Peyer's patch (tissue), 4 donors: ENCODE results near the gene ANO6. TPM values are rescaled to one million over a fixed set of nuclear protein-coding genes. Genes with fewer than 3 reads are reported as not detected.
"Not testable (repeated sequence)": the region's sequence is repeated elsewhere in the genome, so short reads cannot be mapped to it uniquely, and the experiment has no call there.

ENCODE experiments used
- DNase-seq, 3 donors: peaks; one replicate each; pipeline ENCODE4 v3.0.0-alpha.2; 2017 to 2019
- H3K27ac ChIP-seq, 4 donors: fragments of 200-600 bp; sonication (generic); one replicate each; pipeline ENCODE4 v1.5.1; 2016 to 2019
- H3K27me3 ChIP-seq, 2 donors: fragments of 200-600 bp; sonication (generic); one replicate each; pipeline ENCODE4 v1.5.1; 2019
- H3K36me3 ChIP-seq, 3 donors: fragments of 200-600 bp; sonication (generic); one replicate each; pipeline ENCODE4 v1.5.1; 2016 to 2019
- H3K4me1 ChIP-seq, 4 donors: fragments of 200-600 bp; sonication (generic); one replicate each; pipeline ENCODE4 v1.5.1; 2016 to 2019
- H3K4me3 ChIP-seq, 4 donors: fragments of 200-600 bp; sonication (generic); 1 replicate in 3 of 4; 2 replicates in 1 of 4; pipeline ENCODE4 v1.5.1; 2016 to 2019; ENCODE audit warnings: mild to moderate bottlenecking in 1 of 4
- H3K9me3 ChIP-seq, 4 donors: fragments of 200-600 bp; sonication (generic); one replicate each; pipeline ENCODE4 v1.5.1; 2016 to 2019; ENCODE audit warnings: mild to moderate bottlenecking in 1 of 4
- CTCF ChIP-seq, 6 experiments: fragments of 450-650 bp in 4 of 6; fragments of 200-600 bp in 2 of 6; sonication (generic) in 1 of 6; IDR thresholded peaks; one replicate each; pipeline ENCODE4 v1.5.1; 2017 to 2019; ENCODE audit warnings: antibody characterized with exemption in 6 of 6, mild to moderate bottlenecking in 3 of 6, moderate library complexity in 1 of 6
- POLR2A ChIP-seq, 2 donors: fragments of 450-650 bp; IDR thresholded peaks; one replicate each; pipeline ENCODE4 v1.5.1; 2017; ENCODE audit warnings: antibody characterized with exemption in 2 of 2, mild to moderate bottlenecking in 2 of 2, moderate library complexity in 2 of 2
- total RNA-seq, 4 donors: library from RNA; depleted of rRNA; stranded (reverse); fragments of >200 nt; gene quantifications; one replicate each; pipeline ENCODE4 v1.1.0, GENCODE V29; 2016

Gene ANO6
- total RNA-seq, 4 donors from 2014 or later: 28.9 to 93.3 (median 57.5) TPM

GRCh38 chr12:45381351-45381750 lies 165.5 kb downstream of the ANO6 start:
- H3K27me3 ChIP-seq: no peaks in the 10 kb centered on the region
- TF ChIP-seq CTCF (IDR thresholded peaks at IDR 0.05) (no peak), POLR2A (IDR thresholded peaks at IDR 0.05) (no peak)
- DNase-seq: no peak
- peaks cover 0 to 37% (median 0%) of the 10 kb centered on the region in 3 donors for H3K36me3 ChIP-seq
- H3K9me3 ChIP-seq: no peaks in the 10 kb centered on the region
- no peak overlapping the region for H3K27ac ChIP-seq
- H3K4me3 ChIP-seq: no peak overlapping the region
- no peaks in the 10 kb centered on the region for H3K4me1 ChIP-seq

- Histone ChIP-seq H3K4me1 (no peaks in the 10 kb centered on the region), H3K9me3 (no peaks in the 10 kb centered on the region), H3K27me3 (no peaks in the 10 kb centered on the region), H3K4me3 (no peak overlapping the region), H3K27ac (no peak overlapping the region), H3K36me3 (peaks cover 0 to 38% (median 0%) of the 10 kb centered on the region in 3 donors)
- no peak for DNase-seq
- TF ChIP-seq POLR2A (IDR thresholded peaks at IDR 0.05) (no peak), CTCF (IDR thresholded peaks at IDR 0.05) (peak in 4 of 6 experiments; percentile 43 to 72 (median 63))
These were observed 172.7 kb downstream of the ANO6 start for GRCh38 chr12:45388545-45388944.

GRCh38 chr12:45389426-45389825 lies 173.5 kb downstream of the ANO6 start:
- TF ChIP-seq POLR2A (IDR thresholded peaks at IDR 0.05): no peak
- no peak for TF ChIP-seq CTCF (IDR thresholded peaks at IDR 0.05)
- no peaks in the 10 kb centered on the region for H3K4me1 ChIP-seq
- H3K36me3 ChIP-seq: peaks cover 0 to 33% (median 0%) of the 10 kb centered on the region in 3 donors
- DNase-seq: no peak
- no peaks in the 10 kb centered on the region for H3K9me3 ChIP-seq
- no peak overlapping the region for H3K4me3 ChIP-seq
- no peak overlapping the region for H3K27ac ChIP-seq
- no peaks in the 10 kb centered on the region for H3K27me3 ChIP-seq

- not testable (repeated sequence) for H3K36me3 ChIP-seq, H3K9me3 ChIP-seq, H3K27ac ChIP-seq
These were observed 181.6 kb downstream of the ANO6 start for GRCh38 chr12:45397499-45397898.

GRCh38 chr12:45398552-45398951 lies 182.7 kb downstream of the ANO6 start:
- no peak for DNase-seq
- H3K9me3 ChIP-seq: no peaks in the 10 kb centered on the region
- H3K27me3 ChIP-seq: no peaks in the 10 kb centered on the region
- H3K27ac ChIP-seq: no peak overlapping the region
- TF ChIP-seq POLR2A (IDR thresholded peaks at IDR 0.05) (no peak), CTCF (IDR thresholded peaks at IDR 0.05) (no peak)
- no peak overlapping the region for H3K4me3 ChIP-seq
- H3K36me3 ChIP-seq: peaks cover 0 to 12% (median 0%) of the 10 kb centered on the region in 3 donors
- no peaks in the 10 kb centered on the region for H3K4me1 ChIP-seq

More at GRCh38 chr12:45397499-45397898, 181.6 kb downstream of the ANO6 start:
- not testable (repeated sequence) for H3K27me3 ChIP-seq, H3K4me1 ChIP-seq, DNase-seq, H3K4me3 ChIP-seq

GRCh38 chr12:45400991-45401390 lies 185.1 kb downstream of the ANO6 start:
- Histone ChIP-seq H3K9me3 (no peaks in the 10 kb centered on the region), H3K4me3 (no peak overlapping the region), H3K36me3 (peaks cover 0 to 20% (median 0%) of the 10 kb centered on the region in 3 donors), H3K4me1 (no peaks in the 10 kb centered on the region), H3K27ac (no peak overlapping the region), H3K27me3 (no peaks in the 10 kb centered on the region)
- TF ChIP-seq CTCF (IDR thresholded peaks at IDR 0.05): no peak
- TF ChIP-seq POLR2A (IDR thresholded peaks at IDR 0.05): no peak
- no peak for DNase-seq
